ENCODE measurements around the gene SYTL2. TPM values are rescaled to one million over a fixed set of nuclear protein-coding genes. Genes with fewer than 3 reads are reported as not detected.

Gene SYTL2
- total RNA-seq, 2 experiments from 2014 or later = 8.1 to 9.3 TPM

DNA sequence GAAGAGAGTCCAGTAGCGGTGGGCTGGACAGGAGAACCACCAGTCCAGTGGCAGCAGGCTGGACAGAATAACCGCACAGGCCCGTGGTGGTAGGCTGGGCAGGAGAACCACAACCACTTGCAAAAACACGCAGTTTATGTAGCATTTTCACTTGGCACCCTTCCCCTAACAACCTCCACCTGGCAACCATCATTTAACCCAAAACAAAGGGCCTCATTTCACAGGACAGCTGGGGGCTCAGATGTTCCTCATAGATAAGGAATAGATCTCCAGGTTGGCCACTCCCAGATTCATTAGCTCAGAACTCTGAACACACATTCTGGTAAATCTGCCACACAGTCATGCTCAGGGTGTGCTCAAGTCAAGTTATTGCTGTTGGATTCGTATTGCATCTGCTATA, 41.2 kb downstream of the SYTL2 start:
- CTCF ChIA-PET = no interaction called here
- POLR2A ChIA-PET = no interaction called here

DNA sequence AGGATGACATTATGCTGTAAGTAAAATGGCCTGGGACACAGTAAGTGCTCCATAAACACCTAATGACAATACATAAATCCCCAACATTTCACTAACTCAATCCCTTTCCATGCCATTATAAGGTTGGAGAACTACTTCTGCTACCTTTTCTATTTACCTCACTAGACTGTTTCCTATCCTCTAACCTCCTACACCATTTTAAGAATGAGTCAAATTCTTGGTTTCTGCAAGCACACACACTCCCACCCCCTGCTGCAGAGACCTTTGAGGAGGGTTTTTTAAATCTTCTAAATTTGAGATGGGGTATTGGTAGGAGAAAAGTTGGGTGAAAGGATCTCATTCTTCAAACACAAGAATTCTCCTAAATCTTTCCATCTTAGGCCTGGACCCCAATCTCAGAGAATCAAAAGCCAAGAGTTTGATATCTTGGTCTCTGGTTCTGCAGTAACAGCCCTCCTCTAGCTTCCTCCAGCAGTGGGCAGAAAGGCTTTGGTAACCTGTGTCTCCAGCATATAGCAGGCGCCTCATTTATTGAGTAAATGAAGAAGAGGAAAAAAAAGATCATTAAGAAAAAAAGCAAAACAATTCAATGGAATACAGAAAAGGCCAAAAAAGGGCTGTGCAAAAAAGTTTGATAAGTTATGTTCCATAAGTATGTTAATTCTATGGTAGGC, 42.3 kb downstream of the SYTL2 start:
- POLR2A ChIA-PET = no interaction called here
- CTCF ChIA-PET = no interaction called here

DNA sequence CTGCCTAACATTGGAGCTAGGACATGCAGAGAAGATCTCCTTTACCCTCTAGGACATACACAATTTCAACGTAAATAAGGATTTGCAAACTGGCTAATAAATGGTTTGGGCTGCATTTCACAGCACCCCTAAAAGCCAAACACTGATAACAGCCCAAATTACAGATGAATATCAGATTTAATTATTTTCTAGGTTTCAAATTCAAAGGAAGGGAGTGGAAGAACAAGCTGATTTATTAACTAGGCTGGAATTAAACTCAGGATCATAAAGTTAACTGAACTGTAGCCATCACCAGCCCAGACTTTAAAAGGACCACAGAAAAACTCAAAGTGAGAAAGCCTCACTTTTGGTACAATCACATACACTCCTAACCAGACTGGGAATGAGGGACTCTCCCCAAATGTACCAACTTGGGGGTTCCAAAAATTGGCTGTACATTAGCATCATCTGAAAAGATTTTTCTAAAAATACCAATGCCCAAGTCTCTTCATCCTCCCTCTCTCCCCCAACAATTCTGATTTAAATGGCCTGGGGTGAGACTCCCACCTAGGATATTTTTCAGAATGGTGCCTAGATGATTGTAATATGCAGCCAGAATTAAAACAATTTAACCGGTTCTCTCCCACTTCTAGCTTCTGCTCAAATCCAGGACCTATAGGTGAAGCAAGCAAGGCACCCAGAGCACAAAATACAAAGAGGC, 43.5 kb downstream of the SYTL2 start:
- ChIA-PET POLR2A (no interaction called here), CTCF (no interaction called here)

DNA sequence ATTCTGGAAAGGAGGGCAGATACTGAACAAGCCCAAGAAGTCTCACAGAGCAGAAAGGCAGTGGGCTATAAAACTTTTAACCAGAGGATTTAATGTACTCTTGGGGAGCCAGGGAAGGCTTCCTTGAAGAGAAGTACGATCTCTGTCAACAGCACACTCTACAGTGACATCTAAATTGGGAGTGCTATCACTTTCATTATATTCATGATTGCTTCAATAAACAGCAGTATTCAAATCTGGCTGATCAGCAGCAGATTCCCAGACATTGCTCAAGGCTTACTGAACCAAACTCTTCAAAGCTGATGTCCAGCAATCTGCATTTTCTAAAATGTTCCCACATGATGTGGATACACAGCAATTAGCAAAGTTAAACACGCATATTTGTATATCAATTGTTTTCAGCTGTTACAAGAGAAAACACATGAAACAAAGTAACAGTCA, 44.2 kb downstream of the SYTL2 start:
- CTCF ChIA-PET = no interaction called here
- POLR2A ChIA-PET = no interaction called here

DNA sequence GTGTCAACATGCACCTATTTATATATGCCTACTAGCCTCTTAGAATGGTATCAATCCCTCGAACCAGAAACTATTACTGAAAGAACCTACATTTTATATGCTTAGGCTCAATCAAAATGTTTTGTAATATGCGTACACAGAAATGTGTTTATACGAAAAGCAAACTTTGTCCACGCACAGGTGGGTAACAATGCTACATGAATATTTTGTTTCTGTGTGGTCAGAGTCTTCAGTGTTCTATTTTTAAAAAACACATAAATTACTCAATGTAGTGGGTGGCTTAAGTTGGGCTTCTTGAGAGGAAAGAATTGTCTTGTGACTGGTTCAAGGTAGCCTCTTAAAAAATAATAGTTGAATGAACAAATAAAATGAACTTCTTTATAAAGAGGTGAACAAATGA, 46.1 kb downstream of the SYTL2 start:
- POLR2A ChIA-PET = no interaction called here
- CTCF ChIA-PET = no interaction called here

DNA sequence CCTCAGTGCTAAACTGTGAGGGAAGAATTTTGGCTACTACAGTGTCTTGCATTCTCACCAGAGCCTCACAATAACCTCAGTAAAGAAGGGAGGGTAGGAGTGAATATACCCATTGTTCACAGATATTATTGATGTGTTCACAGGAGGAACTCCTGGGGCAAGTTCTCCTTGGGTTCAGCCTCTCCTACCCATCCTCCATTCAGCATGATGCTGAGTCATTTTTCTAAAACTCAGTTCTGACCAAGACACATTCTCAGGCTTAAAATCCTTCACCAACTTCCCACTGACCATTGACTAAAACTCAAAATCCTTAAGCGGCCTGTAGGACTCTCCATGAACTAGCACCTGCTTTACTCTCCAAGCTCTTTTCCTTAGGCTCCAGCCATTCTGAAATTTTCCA, 48.7 kb downstream of the SYTL2 start:
- POLR2A ChIA-PET = no interaction called here
- CTCF ChIA-PET = no interaction called here

DNA sequence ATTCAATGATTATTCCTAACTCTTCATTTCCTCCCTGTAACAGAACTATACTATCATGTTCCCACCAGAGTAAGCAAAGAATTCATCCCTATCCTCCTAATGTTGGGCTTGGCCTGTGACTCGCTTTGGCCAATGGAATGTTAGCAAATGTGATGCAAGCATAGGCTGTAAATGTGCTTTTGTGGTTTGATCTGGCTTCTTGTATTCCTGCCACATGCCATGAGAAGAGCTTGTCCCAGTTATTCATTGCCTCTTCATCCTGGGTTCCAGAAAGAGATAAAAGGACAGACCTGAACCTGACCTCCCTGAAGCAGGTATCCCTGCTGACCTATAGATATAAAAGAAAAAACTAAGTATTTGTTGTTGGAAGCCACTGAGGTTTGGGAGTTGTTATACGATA, 51.0 kb downstream of the SYTL2 start:
- POLR2A ChIA-PET = no interaction called here
- CTCF ChIA-PET = interaction anchor here (1.1 kb wide), 1 partner anchor 23 kb away, joined by 3 read pairs; no protein-coding TSS in a partner anchor

DNA sequence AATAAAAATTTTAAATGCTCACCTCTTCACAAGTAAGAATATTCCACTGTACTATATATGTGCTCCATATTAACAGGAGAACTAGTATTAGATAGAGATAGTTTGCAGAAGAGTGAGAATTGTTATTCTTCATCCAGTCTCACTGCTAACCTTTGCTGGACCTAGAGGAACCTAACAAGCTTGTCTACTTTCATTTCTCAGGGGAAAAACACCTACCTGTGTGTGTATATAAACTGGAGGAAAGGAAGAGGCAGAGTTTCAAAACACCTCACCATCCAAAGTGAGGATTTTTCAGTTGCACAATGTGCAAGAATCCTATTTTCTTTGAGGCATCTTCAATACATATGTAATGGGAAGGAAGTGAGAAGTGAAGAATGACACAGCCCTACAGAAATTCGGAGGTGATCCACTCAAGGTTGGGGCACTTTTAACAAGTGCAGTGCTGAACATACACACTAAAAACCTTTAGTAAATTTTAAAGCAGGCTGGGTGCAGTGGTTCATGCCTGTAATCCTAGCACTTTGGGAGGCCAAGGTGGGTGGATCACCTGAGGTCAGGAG, 52.4 kb downstream of the SYTL2 start:
- ChIA-PET POLR2A (interaction anchor here (0.7 kb wide), 1 partner anchor 105 kb away, joined by 4 read pairs; no protein-coding TSS in a partner anchor), CTCF (no interaction called here)

DNA sequence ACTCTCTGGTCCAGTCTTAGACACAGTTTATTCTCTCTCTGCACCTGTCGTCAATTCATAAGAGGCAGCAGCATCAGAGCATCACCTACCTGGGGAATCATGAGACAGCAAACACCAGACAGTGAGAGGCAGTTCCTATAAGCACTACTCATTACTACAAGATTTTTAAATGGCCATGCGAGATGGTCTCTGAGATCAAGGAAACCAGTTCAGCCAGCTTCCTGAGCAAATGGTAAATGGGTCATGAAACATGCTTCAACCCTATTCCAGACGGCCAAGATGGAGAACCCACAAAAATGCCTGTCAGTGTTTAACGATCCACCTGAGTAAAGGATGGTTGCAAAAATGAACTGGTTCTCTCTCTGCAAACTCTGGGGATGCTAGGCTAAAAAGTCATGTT, 52.9 kb downstream of the SYTL2 start:
- POLR2A ChIA-PET = no interaction called here
- CTCF ChIA-PET = no interaction called here

DNA sequence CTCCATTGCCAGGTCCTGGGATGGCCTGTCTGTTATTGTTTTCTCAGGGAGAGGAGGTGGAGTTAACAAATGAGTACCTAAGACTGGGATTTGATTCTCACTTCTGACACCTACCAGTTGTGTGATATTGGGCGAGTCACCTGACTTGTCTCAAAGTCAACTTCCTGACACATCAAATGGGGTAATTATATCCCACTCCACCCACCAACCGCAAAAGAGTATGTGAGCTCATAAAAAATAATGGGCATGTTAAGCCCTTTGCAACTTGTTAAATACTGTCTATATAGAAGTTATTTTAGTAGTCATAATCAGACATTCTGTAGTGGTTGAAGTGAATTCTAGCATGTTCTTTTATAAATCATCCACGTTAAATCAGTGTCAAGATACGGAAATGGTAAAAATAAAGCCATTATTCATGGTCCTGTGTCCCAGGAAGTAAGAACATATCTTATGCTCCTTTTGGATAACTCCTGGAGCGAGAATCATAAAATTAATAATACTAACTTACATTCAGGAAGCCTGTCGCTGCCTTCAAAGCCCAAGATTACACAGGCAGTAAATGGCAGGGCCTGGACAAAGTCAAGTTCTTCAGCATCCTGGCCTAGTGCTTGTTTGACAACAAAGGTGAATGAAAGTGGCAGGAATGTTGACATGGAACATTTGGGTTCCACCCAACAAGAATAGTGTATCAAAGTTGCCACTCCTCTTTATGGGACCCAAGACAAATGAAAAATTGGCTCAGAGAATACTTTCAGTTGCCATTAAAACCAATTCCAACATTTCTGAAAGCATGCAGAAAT, 54.3 kb downstream of the SYTL2 start:
- POLR2A ChIA-PET = interaction anchor here (0.6 kb wide), 1 partner anchor 644 kb away, joined by 8 read pairs; no protein-coding TSS in a partner anchor

DNA sequence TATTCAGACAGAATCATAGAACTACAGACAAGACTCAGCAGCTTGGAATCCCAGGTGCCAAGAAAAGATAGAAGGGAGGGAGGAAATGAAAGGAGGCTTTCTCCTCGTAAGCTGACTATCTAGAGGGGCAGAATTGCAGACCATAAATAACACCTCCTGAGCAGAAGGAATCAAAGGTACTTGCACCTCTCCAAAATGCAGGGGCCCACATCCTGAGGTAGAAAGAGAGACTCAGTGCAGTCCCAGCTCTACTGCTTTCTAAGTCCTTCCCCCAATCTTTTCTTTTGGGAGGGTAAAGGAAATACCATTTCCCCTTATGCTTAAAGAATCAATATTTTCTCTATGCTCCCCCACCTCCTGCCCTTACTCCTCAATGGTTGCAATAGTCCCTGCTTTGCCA, 55.2 kb downstream of the SYTL2 start:
- POLR2A ChIA-PET = interaction anchor here (0.6 kb wide), 1 partner anchor 55 kb away, joined by 3 read pairs; no protein-coding TSS in a partner anchor
- CTCF ChIA-PET = interaction anchor here (1.0 kb wide), 1 partner anchor 56 kb away, joined by 4 read pairs; no protein-coding TSS in a partner anchor

More for the DNA sequence above, 54.3 kb downstream of the SYTL2 start:
- CTCF ChIA-PET = interaction anchor here (1.1 kb wide), 1 partner anchor 98 kb away, joined by 3 read pairs; no protein-coding TSS in a partner anchor

DNA sequence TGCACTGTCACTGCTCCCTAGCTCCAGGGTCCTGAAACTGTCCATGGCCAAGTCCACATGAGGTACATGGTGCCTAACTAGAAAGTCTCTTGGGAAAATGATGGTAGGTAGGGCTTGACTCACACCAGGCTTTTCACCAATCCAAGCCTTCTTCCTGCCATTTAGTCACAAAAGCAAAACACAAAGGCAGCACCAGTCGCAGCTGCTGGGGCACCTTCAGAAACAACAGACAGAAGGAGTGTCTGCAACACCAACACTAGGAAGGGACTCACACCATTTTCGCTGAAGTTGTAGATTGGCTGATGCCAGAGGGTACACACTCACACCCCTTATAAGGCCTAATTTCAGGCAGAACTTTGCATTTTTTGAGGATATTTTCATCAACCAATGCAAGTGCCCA, 55.7 kb downstream of the SYTL2 start:
- POLR2A ChIA-PET = interaction anchor here (0.6 kb wide), 1 partner anchor 55 kb away, joined by 3 read pairs; no protein-coding TSS in a partner anchor
- CTCF ChIA-PET = interaction anchor here (1.0 kb wide), 1 partner anchor 55 kb away, joined by 4 read pairs; no protein-coding TSS in a partner anchor

DNA sequence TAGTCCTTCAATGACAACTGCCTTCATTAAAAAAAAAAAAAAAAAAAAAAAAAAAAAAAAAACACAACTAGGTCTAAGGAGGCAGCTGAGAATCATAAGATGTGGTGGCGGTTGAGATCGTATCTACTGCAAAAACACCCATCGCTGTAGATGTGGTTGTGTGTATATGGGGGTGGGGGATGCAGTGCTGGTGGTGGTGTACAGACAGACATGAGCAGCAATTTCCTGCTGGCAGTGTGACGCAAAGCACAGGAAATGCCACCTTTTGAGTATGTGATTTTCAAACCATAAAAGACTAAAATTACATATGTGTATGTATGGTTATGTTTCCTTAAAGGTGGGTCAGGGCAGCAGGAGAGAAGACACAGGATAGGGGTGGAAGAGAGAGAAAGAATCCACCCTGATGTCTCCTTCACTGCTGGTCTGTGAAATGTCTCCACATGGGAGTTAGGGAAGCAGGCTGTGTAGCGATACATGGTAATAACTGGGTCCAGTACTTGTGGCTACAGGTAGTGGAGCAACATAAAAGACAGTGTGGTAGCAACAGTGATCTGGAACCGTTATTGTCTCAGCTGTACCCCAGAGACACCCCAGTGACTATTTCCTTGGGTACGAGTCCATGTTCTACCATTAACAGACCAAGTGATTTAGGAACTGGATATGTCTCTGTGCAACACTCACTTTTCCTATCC, 57.9 kb downstream of the SYTL2 start:
- POLR2A ChIA-PET = interaction anchor here (0.6 kb wide), 1 partner anchor 37 kb away, joined by 3 read pairs; no protein-coding TSS in a partner anchor
- CTCF ChIA-PET = interaction anchor here (1.7 kb wide), 1 partner anchor 57 kb away, joined by 3 read pairs; no protein-coding TSS in a partner anchor

DNA sequence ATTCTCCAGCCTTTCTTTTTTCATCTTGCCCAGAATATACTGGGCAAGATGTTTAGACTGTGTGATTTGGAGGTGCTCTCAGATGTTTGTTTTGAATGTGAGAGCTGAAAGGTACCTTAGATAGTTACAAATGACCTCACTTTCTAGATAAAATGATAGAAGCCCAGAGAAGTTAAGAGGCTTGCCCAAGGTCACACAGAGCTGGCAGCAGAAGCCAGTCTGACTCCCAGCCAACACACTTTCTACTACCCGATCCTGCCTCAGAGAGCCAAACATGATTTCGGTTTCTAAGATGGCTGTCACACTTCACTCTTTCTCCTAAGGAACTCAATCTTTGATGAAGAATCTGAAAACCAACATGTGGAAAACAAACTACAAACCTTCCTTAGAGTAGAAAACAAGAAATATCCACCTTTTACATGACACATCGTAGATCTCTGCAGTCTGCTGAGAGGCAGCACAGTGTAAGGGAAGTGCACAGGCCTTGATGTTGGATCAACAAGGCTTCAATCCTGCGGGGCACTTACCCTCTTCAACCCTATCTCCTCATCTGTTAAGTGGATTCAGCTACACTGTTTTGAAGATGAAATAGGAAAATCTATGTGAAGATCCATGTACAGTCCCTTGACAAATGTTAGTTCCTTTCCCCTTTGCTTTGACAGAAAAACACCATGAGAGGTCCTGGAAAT, 58.6 kb downstream of the SYTL2 start:
- CTCF ChIA-PET = interaction anchor here (1.7 kb wide), 1 partner anchor 58 kb away, joined by 3 read pairs; no protein-coding TSS in a partner anchor
- POLR2A ChIA-PET = interaction anchor here (0.6 kb wide), 1 partner anchor 37 kb away, joined by 3 read pairs; no protein-coding TSS in a partner anchor

DNA sequence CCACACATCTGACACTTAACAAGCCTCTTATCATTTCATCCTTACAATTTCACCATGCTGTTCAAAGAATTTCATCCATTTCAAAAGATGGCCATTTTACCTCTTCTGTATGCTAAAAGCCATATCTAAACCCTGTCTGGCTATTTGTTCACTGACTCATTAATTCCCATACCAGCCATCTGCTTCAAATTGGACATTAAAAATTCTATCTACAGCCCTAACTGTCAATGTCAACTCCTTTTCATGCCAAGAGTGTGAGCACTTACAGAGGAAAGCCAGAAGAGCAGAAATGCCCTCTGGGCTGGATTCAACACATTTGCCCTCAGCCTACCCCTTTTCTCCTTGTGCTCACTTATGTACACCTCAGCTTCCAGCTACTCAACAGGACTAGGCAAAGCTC, 59.2 kb downstream of the SYTL2 start:
- ChIA-PET POLR2A (no interaction called here), CTCF (interaction anchor here (1.7 kb wide), 1 partner anchor 58 kb away, joined by 3 read pairs; no protein-coding TSS in a partner anchor)

DNA sequence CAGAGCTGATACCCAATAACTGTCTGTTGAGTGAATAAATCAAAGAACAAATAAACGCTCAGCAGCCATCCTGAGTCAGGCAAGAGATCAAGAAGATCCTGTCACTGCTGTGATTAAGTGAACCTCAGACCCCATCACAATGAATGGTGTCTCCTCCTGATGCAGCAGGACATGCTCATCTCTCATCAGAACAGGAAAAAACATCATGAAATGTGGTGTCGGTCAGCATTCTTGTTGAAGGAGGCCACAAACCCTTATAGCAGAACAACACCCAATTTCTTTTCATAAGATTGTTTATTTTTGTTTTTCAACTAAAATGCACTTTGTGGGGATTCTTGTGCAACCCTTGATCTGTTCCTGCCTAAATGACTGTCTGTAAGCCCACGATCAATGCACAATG, 60.3 kb downstream of the SYTL2 start:
- POLR2A ChIA-PET = no interaction called here
- CTCF ChIA-PET = no interaction called here

DNA sequence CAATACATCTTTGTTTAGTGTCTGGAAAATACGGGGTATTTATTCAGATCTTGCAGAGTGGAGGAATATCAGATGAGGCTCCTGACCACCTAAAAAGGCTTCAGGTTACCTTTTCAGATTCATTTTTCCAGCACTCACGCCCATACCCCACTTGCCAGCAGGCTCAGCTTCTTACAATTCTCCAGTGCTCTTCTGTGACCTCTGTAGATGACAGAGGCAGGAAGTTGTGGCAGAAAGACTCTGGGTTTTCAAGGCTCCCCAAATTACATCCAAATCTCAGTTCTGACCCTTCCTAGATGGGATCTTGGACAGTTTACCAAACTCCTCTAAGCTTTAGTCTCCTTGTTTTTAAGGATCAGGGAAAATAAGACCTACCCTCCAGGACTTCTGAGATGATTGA, 61.1 kb downstream of the SYTL2 start:
- POLR2A ChIA-PET = no interaction called here

DNA sequence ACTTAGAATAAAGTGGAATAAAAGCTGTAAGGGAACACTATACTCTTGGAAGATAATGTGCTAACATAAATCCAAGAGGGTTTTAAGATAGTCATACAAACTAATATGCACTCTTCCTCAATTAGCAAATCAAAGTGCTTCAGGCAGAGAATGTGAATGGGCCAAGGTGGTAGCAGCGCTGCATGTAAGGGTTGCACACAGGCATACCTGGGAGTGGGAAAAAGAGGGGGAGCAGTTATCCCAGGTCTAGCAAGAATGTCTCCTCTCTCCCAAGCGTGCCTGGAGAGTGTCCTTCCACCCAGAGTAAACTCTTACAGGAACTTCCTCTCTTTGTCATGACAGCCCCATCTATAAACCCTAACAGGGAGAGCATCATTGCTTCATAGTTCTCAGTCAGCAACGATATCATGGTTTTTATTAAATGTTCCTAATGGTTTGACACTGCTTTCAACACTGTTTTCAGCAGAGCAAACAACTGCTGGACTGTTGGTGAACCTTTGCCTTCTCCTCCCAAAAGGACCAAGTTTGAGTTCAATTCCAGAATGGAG, 61.6 kb downstream of the SYTL2 start:
- ChIA-PET CTCF (no interaction called here), POLR2A (no interaction called here)

More for the DNA sequence above, 61.1 kb downstream of the SYTL2 start:
- CTCF ChIA-PET = no interaction called here

All from activated CD8-positive, alpha-beta memory T cell treated with anti-CD3 and anti-CD28 coated beads for 36 hours (primary cell).